GM20431 (cell line): ENCODE measurements around the gene TMEM88.

Source experiments
- in situ Hi-C: fragments of 300-500 bp; cut with MseI, MboI; formaldehyde crosslinking; loops from one replicate; pipeline ENCODE4 v1.15.0; 2020; ENCODE audit warnings: low sequenced_read_pairs; ENCODE audit not compliant: unreplicated experiment

Gene TMEM88

DNA sequence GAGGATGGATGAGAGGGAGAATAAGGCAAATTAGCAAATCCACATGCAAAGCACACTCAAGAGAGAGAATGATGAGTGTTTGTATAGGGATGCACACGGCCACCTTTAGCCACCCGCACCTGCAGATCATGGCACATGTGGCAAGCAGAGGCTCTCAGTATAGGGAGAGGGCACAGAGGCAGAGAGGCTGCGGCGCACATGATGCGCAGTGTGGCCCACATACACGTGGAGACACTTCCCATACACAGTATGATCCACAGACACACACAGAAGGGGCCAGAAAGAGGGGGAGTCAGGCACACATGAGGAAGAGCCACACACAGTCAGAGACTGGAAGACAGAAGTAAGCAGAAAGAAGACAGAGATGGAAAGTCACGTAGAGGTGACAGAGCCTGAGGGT lies 27.2 kb downstream of the TMEM88 start:
- in situ Hi-C loops: no loop called here

DNA sequence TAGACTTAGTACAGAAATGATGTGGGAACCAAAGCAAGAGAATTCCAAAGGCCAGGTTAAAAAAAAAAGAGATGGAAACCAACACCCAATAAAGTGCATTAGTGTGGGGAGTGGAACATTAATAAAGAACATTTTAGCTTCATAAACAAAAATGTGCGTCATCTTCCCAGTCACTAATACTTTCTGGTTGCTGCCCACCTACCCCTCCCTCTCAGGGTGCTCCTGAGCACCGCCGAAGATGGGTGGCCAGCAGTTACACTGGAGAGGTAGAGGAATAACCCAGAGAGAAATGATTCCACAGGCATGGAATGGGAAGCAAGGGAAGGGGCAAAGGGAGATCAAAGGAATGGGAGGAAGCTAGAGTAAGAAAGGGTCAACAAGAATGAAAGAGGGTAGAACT lies 27.8 kb downstream of the TMEM88 start:
- in situ Hi-C loops: no loop called here

GRCh38 chr17:7883781-7884386 lies 29.0 kb downstream of the TMEM88 start:
- in situ Hi-C loops: no loop called here

DNA sequence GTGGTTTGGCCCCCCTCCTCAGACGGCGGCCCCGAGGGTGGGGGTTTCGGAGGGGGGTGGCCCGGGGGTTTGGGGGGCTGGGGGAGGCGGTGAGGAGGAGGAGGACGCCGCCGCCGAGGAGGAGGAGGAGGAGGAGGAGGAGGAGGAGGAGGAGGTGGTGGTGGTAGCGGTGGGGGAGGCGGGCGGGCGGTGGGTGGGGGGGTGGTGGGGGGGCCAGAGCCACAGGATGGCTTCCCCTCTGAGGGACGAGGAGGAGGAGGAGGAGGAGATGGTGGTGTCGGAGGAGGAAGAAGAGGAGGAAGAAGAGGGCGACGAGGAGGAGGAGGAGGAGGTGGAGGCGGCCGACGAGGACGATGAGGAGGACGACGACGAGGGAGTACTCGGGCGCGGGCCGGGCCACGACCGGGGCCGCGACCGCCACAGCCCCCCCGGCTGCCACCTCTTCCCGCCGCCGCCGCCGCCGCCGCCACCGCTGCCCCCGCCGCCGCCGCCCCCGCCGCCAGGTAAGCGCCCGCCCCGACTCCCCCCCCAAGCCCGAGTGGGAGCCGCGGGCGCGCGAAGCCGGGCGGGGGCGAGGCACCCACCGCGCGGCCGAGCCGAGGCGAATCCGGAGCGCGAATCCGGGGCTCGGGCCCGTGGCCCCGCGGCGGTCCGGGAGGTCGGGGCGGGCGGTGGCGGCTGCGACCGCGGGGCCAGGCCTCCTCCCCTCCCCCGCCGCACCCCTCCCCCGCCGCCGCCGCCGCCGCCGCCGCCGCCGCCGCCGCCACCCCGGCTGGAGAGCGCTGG lies 29.9 kb downstream of the TMEM88 start:
- in situ Hi-C loops: no loop called here

- in situ Hi-C loops: no loop called here
Measured at GRCh38 chr17:7885367-7886226, 30.7 kb downstream of the TMEM88 start.

GRCh38 chr17:7886227-7887037 lies 31.6 kb downstream of the TMEM88 start:
- in situ Hi-C loops: no loop called here

- in situ Hi-C loops: no loop called here
Measured at GRCh38 chr17:7887038-7887481, 32.2 kb downstream of the TMEM88 start.

DNA sequence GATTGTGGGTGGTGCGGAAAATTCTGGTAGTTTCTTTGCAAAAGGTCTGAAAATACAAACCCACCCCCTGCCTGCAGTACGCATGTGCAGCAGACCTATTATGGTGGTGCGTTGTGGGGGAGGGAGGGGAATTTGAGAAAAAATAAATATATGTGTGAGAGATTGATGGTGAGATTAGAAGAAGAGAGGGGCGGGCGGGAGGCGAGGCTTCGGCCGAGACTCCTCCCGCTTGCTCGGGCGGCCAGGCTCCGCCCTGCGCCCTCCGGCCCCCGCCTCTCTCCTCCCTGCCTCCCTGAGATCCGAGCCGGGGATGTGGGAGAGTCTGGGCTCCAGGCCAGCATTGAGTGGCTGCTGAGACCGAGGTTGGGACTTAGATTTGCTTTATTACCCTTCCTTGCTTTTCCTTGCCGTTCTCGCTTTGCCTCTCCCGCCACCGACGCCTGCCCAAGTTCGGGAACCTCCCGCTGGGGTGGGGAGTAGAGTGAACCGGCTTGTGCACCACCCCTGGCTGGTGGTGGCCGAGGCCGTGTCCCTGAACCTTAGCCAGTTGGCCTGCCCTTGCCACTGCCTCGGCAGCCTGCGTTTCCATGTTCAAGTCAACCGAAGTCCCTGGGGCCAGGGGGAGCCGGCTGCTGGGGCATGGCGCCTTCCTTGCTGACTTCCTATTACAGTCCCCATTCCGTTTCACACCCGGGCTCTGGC lies 32.8 kb downstream of the TMEM88 start:
- in situ Hi-C loops: no loop called here

GRCh38 chr17:7888184-7888920 lies 33.5 kb downstream of the TMEM88 start, which contains the start of gene CHD3:
Gene CHD3 (plus strand): TSS chr17:7888789. CDS start chr17:7889001, 212 bp downstream.
- in situ Hi-C loops: no loop called here

GRCh38 chr17:7889166-7889955 lies 34.5 kb downstream of the TMEM88 start:
- in situ Hi-C loops: no loop called here

DNA sequence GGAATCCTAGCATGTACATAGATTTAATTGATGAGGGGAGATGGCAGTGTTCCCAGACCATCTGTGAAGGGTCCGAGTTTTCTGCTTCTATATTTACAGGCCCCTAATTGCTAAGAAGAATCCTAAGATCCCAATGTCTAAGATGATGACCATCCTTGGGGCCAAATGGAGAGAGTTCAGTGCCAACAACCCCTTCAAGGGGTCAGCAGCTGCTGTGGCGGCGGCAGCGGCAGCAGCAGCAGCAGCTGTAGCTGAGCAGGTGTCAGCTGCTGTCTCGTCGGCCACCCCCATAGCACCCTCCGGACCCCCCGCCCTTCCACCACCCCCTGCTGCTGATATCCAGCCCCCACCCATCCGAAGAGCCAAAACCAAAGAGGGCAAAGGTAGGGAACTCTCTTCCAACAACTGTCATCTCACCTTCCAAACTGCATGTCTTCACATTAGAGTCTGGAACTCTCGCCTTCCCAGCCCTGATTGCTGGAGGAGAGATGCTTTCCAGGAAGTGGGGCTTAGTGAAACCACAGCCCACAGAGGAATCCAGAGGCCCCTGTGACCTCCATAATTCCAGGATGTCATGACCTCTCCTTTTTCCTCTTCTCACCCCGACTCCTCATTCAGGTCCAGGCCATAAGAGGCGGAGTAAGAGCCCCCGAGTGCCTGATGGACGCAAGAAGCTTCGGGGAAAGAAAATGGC lies 38.5 kb downstream of the TMEM88 start:
- in situ Hi-C loops: no loop called here

DNA sequence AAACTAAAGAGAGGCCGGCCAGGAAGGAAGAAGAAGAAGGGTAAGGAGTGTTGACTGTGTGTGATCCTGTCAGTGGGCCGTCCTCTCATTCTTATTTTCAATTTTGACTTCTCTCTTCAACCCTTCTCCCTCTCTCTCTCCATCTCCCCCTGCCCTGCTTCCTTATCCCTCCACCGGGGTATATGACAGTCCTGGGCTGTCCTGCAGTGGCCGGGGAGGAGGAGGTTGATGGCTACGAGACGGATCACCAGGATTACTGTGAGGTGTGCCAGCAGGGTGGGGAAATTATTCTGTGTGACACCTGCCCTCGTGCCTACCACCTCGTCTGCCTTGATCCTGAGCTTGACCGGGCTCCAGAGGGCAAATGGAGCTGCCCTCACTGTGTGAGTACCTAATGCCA lies 39.4 kb downstream of the TMEM88 start:
- in situ Hi-C loops: no loop called here

DNA sequence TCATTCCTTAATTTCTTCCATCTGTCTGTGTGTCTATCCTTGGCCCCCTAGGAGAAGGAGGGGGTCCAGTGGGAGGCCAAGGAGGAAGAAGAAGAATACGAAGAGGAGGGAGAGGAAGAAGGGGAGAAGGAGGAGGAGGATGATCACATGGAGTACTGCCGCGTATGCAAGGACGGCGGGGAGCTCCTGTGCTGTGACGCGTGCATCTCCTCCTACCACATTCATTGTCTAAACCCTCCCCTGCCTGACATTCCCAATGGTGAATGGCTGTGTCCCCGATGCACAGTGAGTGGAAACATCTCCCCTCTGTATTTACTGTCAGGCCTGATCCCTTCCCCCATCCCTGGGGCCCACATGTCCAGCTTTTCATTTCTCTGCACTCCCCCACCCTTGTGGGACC lies 40.0 kb downstream of the TMEM88 start:
- in situ Hi-C loops: no loop called here

GRCh38 chr17:7897090-7897489 lies 42.2 kb downstream of the TMEM88 start:
- in situ Hi-C loops: no loop called here

GRCh38 chr17:7897773-7898172 lies 42.9 kb downstream of the TMEM88 start:
- in situ Hi-C loops: no loop called here

DNA sequence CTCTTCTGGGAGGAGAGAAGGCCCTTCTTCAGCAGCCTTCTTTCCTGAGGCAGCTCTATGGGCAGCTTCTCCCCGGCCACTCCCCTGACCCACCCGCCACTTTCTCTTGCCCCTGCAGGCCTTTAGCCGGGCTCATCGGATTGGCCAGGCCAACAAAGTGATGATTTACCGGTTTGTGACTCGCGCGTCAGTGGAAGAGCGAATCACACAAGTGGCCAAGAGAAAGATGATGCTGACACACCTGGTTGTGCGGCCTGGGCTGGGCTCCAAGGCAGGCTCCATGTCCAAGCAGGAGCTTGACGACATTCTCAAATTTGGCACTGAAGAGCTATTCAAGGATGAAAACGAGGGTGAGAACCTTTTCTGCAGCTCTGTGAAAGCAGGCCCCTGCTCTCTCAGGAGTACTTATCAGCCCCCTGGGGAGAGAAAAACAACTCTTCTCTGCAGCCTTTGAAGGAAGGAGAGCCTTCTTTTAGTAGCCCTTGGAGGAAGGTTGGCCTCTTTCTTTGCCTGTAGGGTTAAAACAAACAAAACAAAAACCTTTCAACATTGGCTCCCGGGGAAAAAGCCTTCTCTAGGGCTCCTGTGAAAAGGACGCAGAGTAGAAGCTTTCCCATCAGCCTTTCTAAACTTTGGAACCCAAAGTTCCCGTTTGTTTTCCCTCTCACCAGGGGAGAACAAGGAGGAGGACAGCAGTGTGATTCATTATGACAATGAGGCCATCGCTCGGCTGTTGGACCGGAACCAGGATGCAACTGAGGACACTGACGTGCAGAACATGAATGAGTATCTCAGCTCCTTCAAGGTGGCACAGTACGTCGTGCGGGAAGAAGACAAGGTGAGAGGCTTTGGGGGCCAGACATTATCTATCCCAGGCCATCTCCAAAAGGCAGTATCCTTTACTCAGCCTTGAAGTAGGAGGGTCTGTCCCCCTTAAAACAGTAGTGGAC lies 48.6 kb downstream of the TMEM88 start:
- in situ Hi-C loops: no loop called here
